Mucosa of gallbladder (tissue), 1 donor: ENCODE results near the gene RIBC2. TPM values are rescaled to one million over a fixed set of nuclear protein-coding genes. Genes with fewer than 3 reads are reported as not detected.
"Not testable (repeated sequence)": the region's sequence is repeated elsewhere in the genome, so short reads cannot be mapped to it uniquely, and the experiment has no call there.

Experiments
- DNase-seq: peaks from one replicate; pipeline ENCODE4 v3.0.0-alpha.2; 2020; ENCODE audit warnings: low spot score
- total RNA-seq: library from RNA; stranded (reverse); gene quantifications from one replicate; pipeline ENCODE4 v1.2.1, GENCODE V29; 2021
- donor health status: DM: no; HTN: no; CAD: no.

RIBC2 gene
- total RNA-seq, 1 donor from 2014 or later = 2.9 TPM

DNA sequence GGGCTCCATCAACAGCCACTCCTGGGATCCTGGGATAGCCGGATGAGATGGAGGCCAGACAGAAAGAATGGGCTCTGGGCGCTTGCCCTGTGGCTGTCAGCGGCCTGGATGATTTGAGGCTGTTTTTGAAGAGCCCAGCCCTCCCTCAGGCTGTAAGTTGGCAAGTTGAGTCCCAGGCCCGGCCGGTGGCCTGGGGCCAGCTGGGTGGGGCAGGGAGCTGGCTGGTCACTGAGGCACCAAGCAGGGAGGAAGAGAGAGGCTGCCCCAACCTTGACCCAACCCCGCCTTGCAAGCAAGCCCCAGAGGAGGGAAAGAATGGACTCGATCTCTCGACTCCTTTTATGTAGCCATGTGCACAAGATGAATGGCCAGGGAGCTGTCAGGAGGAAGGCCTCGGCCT is 34.9 kb downstream of the RIBC2 start:
- DNase-seq = peak; percentile 28

- DNase-seq = not testable (repeated sequence)
These were observed 35.9 kb downstream of the RIBC2 start for GRCh38 chr22:45449442-45449841.

DNA sequence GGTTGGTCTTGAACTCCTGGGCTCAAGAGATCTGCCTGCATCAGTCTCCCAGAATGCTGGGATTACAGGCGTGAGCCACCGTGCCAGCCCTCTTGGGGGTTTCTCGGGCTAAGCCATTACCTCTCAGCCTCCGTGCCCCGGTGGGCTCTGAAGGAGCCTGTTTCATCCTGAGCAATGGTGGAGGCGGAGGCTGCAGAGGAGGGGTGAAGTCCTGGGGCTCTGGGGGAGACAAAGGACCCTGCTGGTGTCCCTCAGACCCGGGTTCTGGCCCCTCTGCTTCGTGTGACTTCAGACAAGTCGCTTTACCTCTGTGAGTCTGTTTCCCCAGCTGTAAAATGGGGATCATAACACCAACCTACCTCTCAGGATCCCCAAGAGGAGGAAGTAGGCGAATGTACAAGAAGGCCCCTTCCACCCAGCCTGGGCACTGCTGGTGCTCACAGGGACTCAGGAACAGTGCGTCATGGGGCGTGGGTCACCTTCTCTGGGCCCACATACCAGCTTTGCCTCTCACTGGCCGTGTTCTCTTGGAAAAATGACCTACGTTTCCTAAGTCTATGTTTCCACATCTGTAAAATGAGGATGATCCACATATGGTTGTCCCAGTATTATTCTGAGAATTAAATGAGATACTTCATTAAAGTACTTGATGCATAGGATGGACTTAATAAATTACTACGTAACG is 36.8 kb downstream of the RIBC2 start:
- DNase-seq = no peak

DNA sequence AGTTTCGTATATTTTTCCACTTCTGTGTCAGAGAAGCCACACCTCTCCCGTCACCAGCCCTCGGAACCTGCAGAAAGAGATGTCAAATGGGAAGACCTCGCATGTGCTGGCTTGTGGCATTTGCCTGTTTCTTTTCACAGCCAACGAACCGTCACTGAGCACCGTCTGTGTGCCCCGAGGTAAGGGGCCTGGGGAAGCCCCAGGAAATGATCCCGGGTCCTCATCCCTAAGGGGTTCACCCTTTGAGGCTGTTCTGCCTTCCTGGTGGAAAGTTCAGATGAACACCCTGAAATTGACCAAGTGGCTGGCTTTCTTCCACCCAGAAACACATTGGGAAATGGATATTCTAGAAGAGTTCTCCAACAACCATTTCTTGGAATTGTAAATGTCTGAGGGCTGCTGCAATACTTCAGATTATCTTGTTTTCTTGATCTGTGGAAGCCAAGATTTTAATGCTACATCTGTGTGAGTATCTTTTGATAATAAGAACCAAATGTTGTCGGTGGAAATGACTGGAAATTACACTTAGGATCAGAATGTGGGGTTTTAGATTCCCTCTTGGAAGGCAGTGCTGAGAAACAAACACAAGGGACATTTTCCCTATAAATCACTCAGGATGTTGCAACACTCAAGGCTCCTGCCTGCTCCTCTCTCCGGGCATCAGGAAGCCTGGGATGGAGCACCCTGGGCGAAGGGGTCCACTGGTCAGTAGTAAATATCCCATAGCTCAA is 37.6 kb downstream of the RIBC2 start:
- peak; percentile 22 for DNase-seq

- DNase-seq = no peak
These were observed 38.5 kb downstream of the RIBC2 start for GRCh38 chr22:45451972-45452371.

DNA sequence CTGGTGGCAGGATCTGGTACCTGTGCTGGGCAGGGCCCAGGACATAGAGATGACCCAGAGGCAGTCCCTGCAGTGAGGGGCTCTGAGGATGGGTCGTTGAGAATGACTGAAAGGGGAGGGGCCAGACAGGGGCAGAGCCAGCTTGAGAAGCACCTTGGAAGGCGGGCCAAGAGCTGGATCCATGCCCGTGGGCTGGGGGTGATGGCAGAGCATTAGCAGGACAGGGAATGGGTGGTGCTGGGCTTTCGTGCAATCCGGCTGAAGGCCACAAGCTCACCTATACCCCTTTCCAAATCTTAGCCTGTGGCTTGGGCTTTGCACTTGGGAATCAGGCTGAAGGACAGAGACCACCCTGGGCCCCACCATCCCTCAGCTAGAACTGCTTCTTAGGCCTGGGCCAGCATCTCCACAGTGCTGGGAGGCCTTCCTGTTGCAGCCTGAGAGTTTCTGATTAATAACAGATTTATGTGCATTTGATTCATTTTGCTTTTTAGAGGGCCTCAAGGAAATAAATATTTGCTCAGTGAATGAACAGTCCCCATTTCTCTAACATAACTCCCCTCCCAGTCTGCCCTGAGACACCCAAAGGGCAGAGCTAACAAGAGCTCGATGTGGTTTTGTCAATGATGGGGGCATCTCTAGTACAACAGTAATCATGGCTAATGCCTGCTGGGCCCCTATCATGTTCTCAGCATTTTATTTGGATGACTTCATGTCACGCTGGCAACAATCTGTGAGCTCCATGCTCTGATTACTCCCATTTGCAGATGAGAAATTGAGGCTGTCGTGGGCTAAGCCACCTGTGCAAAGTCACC is 39.3 kb downstream of the RIBC2 start:
- DNase-seq = no peak

DNA sequence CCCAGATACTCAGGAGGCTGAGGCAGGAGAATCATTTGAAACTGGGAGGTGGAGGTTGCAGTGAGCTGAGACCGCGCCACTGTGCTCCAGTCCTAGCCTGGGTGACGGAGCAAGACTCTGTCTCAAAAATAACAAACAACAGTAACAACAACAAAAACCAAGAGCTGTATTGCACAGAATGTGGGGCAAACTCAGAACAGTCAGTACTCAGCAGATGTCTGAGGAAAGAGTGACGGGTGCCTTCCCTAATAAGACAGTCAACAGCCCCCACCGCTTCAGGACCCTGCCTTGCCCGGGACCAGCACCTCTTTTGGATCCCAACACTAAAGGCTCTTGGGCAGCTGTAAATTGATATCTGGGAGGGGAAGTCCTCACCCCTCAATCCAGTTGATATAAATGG is 40.3 kb downstream of the RIBC2 start:
- DNase-seq = no peak

DNA sequence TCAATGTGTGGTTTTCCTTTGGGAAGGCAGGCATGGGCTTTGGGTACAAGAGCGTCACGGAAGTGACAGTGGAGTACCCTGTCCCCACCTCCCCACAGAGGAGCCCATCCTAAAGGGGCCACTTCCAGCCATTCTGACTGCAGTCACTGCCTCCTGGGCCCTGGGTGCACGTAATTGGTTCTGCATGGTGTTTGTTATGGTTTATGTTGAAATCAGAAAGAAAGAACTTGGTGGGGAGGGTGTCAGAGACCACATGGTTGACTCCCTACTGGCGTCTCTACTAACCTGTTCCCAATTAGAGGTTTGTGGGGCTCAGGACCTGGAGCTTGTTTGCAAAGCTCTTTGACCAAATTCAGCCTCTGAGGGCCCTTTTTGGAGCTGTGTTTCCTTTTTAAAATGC is 40.8 kb downstream of the RIBC2 start:
- DNase-seq = no peak

GRCh38 chr22:45455212-45455611 is 41.7 kb downstream of the RIBC2 start:
- DNase-seq = no peak

DNA sequence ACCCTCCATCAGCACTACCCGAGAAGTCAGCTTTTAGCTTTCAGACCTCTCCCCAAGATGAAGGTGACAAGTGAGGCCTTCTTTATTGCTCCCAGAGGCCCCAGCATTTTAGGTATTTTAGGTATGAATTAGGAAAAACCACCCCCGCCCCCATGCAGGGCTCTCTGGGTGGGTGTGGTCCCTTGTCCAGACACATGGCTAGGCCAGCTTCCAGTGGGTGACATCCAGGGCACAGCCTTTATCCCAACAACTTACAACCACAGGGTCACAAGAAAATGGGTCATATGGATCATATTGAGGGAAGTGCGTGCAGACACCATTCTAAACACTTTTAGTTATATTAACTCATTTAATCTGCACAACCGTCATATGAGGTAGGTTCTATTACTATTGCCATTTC is 42.1 kb downstream of the RIBC2 start:
- DNase-seq = no peak

DNA sequence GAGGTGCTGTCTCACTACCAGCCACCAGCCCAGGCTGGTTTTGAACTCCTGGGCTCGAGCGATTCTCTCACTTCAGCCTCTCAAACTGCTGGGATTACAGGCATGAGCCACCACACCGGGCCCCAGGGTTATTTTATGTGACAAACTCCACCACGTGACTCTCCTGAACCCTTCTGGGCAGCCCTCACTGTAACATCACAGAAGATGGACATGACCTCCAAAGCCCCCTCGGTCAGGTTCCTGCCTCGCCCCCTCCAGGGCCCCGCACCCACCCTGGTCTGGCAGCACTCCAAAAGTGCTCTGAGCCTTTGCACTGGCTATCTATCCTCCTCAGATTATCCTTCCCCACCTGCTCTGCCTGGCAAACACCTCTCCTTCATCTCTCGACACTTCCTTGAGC is 43.3 kb downstream of the RIBC2 start:
- no peak for DNase-seq

DNA sequence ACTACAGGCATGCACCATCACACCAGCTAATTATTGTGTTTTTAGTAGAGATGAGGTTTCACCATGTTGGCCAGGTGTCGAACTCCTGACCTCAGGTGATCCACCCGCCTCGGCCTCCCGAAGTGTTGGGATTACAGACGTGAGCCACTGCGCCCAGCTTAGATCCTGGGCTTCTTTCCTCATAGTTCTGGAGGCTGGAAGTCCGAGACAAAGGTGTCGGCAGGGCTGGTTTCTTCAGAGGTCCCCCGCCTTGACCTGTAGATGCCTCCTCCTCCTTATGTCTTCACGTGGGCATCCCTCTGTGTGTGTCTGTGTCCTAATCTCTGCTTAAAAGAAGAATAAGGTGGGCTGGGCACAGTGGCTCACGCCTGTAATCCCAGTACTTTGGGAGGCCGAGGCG is 45.0 kb downstream of the RIBC2 start:
- DNase-seq = no peak

DNA sequence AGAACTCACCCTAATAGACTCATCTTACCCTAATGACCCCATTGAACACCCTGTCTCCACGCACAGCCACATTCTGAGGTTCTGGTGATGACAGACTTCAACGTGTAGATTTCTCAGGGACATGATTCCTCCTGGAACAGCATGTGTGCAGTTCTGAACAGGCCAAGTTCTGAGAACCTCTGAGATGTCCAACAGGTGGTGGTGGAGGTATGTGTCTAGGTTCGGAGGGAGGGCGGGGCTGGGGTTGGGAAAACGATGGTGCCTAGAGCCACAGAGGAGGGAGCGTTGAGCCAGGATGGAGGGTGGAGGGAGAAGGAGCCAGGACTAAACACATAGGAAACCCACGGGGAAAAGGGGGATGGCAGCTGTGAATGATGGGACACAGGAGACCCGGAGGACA is 45.7 kb downstream of the RIBC2 start:
- no peak for DNase-seq

- peak; percentile 43 for DNase-seq
These were observed 47.0 kb downstream of the RIBC2 start for GRCh38 chr22:45460288-45461109.

- no peak for DNase-seq
These were observed 48.7 kb downstream of the RIBC2 start for GRCh38 chr22:45462034-45462655.

DNA sequence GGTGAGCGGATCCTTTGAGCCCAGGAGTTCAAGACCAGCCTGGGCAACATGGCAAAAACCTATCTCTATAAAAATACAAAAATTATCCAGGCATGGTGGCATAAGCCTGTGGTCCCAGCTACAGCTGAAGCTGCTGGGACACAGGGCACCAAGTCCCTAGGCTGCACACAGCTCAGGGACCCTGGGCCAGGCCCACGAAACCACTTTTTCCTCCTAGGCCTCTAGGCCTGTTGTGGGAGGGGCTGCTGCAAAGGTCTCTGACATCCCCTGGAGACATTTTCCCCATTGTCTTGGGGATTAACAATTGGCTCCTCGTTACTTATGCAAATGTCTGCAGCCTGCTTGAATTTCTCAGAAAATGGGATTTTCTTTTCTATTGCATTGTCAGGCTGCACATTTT is 50.2 kb downstream of the RIBC2 start:
- DNase-seq = not testable (repeated sequence)

GRCh38 chr22:45465633-45466032 is 52.1 kb downstream of the RIBC2 start:
- no peak for DNase-seq

- DNase-seq = no peak
These were observed 55.4 kb downstream of the RIBC2 start for GRCh38 chr22:45468872-45469271.

- DNase-seq = no peak
These were observed 56.0 kb downstream of the RIBC2 start for GRCh38 chr22:45469281-45470073.

GRCh38 chr22:45470871-45471270 is 57.4 kb downstream of the RIBC2 start:
- no peak for DNase-seq

GRCh38 chr22:45472426-45472825 is 58.9 kb downstream of the RIBC2 start:
- DNase-seq = no peak
